Suprapubic skin (tissue), 3 donors: ENCODE measurements around the gene PIK3R5.

Source experiments
- CTCF ChIP-seq, 2 donors: fragments of 200-600 bp in 1 of 2; fragments of 450-650 bp in 1 of 2; sonication (generic) in 1 of 2; IDR thresholded peaks; one replicate each; pipeline ENCODE4 v1.5.1; 2016 to 2019; ENCODE audit warnings: antibody characterized with exemption in 2 of 2, mild to moderate bottlenecking in 1 of 2, moderate library complexity in 1 of 2
- EP300 ChIP-seq: sonication (generic); formaldehyde crosslinking; IDR thresholded peaks from one replicate; pipeline ENCODE4 v1.6.1; 2017; ENCODE audit warnings: antibody characterized with exemption
- POLR2A ChIP-seq, 2 donors: fragments of 450-650 bp; IDR thresholded peaks; one replicate each; pipeline ENCODE4 v1.6.1; 2017; ENCODE audit warnings: antibody characterized with exemption in 2 of 2, mild to moderate bottlenecking in 2 of 2, moderate library complexity in 2 of 2

- TF ChIP-seq CTCF (IDR thresholded peaks at IDR 0.05) (no peak), POLR2A (IDR thresholded peaks at IDR 0.05) (no peak), EP300 (no peak)
Observed at GRCh38 chr17:8941520-8941919, 24.0 kb downstream of the PIK3R5 start.
